ENCODE results near the gene RELN.

RELN gene

DNA sequence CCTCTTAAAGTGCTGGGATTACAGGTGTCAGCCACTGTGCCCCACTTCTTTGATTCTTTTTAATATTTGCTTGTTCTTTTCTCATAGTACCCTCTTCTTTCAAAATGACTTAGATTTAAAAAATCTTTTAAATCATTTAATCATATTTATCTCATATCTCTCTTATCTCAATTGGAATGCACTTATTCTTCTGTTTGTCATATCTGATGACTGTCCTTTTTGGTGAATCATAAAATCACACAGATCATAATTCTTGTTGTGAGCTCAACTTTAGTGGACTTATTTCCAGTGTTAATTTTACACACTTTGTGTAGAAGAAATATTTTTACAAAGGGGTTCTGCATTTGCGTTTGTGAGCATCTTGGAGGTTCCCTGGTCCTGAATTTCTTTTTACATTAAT lies 323.1 kb downstream of the RELN start:
- no peak for DNase-seq

- DNase-seq, result no peak
These were observed 324.9 kb downstream of the RELN start for GRCh38 chr7:103664577-103664976.

- no peak for DNase-seq
These were observed 328.7 kb downstream of the RELN start for GRCh38 chr7:103660455-103661371.

DNA sequence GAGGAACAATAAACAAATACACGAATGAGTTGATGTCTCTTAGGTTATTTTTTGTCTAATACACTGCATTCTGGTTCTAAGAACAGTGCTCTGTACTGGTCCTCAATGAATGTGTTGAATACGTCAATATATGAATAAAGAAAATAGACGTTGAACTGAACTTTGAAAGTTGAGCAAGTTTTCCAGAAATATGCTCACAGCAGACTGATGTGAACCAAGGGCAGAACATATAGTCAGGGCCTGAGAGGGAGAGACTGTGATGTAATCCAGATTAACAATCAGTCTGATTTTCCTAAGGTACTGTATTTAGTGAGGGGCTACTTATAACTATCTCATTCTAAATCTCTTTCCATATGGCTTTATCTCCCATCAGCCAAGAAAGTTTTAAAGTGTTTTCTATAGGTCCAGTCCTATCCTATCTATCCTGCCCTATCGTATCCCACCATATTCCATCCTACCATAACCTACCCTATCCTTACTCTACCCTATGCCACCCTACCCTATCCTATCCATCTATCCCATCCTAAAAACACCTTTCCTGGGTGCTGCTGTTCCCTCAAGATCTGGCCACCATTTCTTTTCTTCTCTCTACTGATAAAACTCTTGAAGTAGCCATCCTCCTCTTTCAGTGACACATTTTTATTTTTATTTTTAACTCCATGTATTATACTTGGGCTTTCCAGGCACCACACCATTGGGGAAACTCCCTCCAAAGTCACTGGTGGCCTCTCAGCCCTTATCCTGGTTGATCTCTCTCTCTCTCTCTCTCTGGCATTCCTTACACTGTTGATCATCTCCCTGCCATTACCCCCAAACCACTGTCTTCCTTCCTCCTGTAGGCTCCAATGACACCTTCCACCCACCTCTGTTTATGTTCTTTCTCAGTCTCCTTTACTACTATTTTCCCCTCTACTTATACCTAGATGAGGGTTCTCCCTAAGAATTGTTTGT lies 331.1 kb downstream of the RELN start:
- DNase-seq, result no peak

DNA sequence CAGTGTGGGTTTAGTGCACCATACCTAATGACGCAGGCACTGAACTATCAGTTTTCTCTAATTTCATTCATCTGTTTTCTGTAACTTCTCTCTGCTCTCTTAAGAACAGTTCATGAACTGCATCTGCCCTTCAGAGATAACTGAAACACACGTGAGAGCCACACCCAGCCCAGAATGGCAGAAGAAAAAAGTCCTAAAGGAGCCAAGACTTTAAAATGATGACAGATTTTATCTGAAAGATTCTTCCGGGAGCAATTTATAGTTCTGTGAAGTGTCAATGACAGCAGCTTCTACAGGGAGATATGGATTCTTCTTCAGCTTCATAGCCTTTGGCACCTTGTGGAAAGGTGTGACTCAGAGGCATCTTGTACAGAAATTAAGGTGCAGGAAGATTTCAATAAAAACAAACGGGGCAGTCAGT lies 332.0 kb downstream of the RELN start:
- DNase-seq, result no peak

DNA sequence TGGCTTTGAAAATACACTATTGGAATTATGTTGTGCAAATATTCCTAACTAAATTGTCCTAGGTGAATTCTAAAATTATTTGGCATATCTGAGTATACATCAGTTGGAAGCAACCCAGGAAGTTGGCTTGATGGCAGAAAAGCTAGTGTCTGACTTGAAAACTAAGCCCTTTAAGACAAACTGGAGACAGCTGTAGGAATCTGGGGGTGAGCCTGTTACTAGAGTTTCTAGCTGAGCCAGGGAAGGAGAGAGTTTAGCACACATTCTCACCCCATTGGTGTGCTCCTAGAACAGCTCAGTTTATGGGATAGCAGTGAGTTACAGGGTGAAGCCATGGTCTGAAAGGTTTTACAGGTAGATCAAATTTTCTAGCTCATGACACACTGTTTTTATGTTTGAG lies 333.2 kb downstream of the RELN start:
- DNase-seq, result no peak

GRCh38 chr7:103651593-103652377 lies 337.7 kb downstream of the RELN start:
- DNase-seq, result no peak

DNA sequence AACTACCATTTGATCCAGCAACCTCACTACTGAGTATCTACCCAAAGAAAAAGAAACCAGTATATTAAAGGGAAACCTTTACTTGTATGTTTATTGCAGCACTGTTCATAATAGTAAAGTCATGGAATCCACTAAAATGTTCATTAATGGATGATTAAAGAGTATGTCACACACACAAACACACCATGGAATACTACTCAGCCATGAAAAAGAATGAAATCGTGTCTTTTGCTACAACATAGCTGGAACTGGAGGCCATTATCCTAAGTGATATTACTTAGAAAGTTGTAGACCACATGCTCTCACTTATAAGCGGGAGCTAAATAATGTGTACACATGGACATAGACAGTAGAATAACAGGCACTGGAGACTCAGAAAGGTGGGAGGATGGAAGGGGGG lies 340.4 kb downstream of the RELN start:
- DNase-seq, result no peak

- DNase-seq, result no peak
These were observed 341.3 kb downstream of the RELN start for GRCh38 chr7:103648135-103648534.

DNA sequence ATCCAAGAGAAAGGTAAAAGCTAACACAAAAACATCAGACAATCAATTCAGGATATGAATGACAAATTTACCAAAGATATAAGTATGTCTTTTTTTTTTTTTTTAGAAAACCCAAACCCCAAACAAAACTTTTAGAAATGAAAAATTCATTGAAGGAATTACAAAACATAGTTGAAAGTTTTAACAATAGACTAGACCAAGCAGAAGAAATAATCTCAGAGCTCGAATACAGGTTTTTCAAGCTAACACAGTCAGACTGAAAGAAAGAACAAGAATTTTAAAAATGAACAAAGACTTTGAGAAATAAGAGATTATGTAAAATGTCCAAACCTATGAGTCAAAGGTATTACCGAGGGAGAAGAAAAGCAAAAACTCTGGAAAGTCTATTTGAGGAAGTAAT lies 345.1 kb downstream of the RELN start:
- DNase-seq, result no peak

GRCh38 chr7:103640031-103640779 lies 349.3 kb downstream of the RELN start:
- no peak for DNase-seq

DNA sequence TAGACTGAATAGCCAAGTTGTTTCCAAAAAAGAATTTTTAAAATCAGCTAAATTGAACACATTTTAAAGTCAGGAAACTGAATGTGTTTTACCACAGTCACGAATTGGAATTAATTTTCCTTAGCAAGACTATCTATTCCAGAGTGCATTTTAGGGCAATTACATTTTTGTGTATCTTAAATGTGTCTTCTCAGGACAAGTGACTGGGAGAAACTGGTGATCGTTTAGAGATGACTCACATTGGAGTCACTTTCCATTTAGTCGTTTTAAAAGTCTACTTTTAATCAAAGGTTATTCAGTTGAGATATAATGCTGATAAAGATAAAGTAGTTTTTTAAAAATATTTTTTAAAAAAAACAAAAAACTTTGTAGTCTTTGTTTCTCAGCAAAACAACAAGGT lies 351.7 kb downstream of the RELN start:
- no peak for DNase-seq

DNA sequence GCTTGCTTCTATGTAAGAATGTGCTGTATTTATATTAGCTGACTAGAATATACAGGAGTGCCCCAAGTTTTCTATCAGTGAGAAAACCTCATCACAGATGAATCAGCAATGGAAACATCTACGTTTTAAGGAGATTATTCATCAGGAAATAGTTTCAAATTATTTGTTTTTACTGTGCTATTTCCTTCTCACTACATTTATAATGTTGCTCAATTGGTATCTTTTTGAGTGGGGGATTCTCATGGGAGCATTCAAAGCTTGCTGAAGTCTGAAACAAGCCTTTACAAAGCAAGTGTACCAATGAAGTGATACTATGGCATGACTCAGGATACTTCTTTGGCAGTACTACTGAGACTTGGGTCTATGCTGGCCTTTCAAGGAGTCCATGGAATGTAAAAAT lies 352.4 kb downstream of the RELN start:
- no peak for DNase-seq

GRCh38 chr7:103636153-103636552 lies 353.3 kb downstream of the RELN start:
- DNase-seq, result no peak

DNA sequence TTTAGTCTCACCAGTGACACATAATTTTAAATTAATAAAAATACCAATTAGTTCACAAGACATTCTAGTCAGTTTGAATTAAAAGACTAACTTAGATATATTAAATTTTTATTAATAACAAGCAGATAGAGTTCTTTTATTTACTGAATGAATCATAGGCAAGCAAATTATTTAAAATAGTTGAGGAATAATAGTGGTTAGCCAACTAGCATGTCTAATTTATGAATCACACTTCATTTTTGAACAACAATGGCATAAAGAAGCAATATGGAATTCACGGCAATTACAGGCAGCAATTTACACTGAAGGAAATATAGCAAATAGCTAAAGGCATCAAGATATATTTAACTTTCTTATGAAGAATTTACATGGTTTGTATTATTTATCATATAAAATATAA lies 356.5 kb downstream of the RELN start:
- DNase-seq, result no peak

GRCh38 chr7:103632005-103632639 lies 357.3 kb downstream of the RELN start:
- DNase-seq, result no peak

GRCh38 chr7:103630318-103630717 lies 359.1 kb downstream of the RELN start:
- no peak for DNase-seq

- DNase-seq, result no peak
These were observed 360.7 kb downstream of the RELN start for GRCh38 chr7:103628742-103629141.

DNA sequence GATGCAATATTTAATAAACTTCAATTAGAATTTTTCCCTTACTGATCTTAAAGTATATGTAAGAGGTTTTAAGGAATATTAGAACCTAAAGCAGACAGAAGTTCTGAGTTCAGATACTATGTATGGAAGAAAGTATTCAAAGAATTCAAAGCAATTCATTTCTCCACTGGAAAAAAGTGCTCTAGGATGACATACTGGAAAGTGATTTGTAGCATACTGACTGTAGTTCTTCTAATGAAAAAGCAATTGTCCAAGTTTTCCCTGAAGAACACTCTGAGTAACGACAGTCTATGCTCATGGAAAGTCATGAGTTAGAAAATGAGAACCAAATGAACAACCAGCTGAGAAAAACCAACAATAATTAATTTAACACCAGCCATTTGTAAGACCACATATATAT lies 362.7 kb downstream of the RELN start:
- DNase-seq, result no peak

- no peak for DNase-seq
These were observed 367.2 kb downstream of the RELN start for GRCh38 chr7:103622274-103622673.

All from NCI-H1092 (cell line).